Measurements from ENCODE around the gene TSHZ1.

DNA sequence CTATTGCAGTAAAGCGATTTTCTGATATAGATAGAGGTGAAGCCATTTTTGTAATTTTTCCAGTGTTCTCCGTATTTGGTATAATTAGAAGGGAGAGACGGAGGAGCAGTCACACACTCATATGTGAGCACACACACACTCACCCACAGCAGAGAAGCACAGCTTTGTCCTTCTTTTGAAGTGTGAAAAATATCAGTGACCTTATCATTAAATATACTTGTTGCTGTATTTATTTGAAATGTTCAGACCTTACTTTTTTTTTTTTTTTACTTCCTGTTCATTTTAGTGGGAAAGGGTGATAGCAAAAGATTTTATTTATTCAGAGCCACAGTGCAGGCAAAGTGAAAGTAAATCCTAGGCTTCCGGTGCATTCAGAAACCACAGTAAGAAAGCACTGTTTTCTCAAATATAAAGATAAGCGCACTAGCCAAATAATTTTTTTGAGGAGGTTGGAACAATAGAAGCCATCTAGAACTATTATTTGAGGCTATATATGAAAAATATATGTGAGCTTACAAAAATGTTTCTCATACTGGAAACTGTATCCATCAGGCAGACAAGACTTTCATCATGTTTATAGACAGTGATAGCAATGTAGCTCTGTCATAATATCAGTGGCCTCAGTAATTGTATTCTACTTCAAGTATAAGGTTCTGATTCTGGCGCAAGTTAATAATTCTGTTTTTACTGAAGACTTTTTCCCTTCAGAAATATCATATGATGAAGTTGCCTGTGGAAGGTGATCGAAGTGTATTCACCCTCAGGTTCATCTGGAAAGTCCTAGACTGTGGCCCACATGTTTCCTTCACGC is 37.2 kb downstream of the TSHZ1 start:
- TF ChIP-seq, protein P1, sequence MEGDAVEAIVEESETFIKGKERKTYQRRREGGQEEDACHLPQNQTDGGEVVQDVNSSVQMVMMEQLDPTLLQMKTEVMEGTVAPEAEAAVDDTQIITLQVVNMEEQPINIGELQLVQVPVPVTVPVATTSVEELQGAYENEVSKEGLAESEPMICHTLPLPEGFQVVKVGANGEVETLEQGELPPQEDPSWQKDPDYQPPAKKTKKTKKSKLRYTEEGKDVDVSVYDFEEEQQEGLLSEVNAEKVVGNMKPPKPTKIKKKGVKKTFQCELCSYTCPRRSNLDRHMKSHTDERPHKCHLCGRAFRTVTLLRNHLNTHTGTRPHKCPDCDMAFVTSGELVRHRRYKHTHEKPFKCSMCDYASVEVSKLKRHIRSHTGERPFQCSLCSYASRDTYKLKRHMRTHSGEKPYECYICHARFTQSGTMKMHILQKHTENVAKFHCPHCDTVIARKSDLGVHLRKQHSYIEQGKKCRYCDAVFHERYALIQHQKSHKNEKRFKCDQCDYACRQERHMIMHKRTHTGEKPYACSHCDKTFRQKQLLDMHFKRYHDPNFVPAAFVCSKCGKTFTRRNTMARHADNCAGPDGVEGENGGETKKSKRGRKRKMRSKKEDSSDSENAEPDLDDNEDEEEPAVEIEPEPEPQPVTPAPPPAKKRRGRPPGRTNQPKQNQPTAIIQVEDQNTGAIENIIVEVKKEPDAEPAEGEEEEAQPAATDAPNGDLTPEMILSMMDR (IDR thresholded peaks at IDR 0.05; ENCODE audit: low read length) = no peak
- no peak for TF ChIP-seq EZH2 (IDR thresholded peaks at IDR 0.05; ENCODE audit: borderline replicate concordance, low read length)
